GM12801 (cell line): ENCODE results near the gene LARGE1.

Source experiments
- CTCF ChIP-seq: IDR thresholded peaks from one replicate; pipeline ENCODE4 v1.5.1; 2011; ENCODE audit warnings: control low read depth; ENCODE audit not compliant: insufficient read length; ENCODE audit errors: extremely low read depth

The LARGE1 gene

GRCh38 chr22:33745501-33745900 lies 174.8 kb downstream of the LARGE1 start:
- no peak for TF ChIP-seq CTCF

GRCh38 chr22:33743756-33744155 lies 176.5 kb downstream of the LARGE1 start:
- no peak for TF ChIP-seq CTCF

GRCh38 chr22:33741025-33741424 lies 179.3 kb downstream of the LARGE1 start:
- TF ChIP-seq CTCF = no peak

- TF ChIP-seq CTCF = no peak
These were observed 180.8 kb downstream of the LARGE1 start for GRCh38 chr22:33739516-33739915.

GRCh38 chr22:33737662-33738061 lies 182.6 kb downstream of the LARGE1 start:
- no peak for TF ChIP-seq CTCF

GRCh38 chr22:33735978-33736377 lies 184.3 kb downstream of the LARGE1 start:
- no peak for TF ChIP-seq CTCF

- TF ChIP-seq CTCF = no peak
These were observed 191.4 kb downstream of the LARGE1 start for GRCh38 chr22:33728847-33729246.

GRCh38 chr22:33726294-33726734 lies 194.0 kb downstream of the LARGE1 start:
- TF ChIP-seq CTCF = no peak
